Sigmoid colon (tissue), 4 donors: Measurements from ENCODE around the gene PCLO.

Experiments
- CTCF ChIP-seq, 4 experiments: fragments of 450-650 bp in 3 of 4; fragments of 200-600 bp in 1 of 4; IDR thresholded peaks; one replicate each; pipeline ENCODE4 v1.5.1; 2016 to 2019; ENCODE audit warnings: antibody characterized with exemption in 4 of 4, mild to moderate bottlenecking in 3 of 4, moderate library complexity in 2 of 4
- EP300 ChIP-seq, 4 donors: sonication (generic); formaldehyde crosslinking; IDR thresholded peaks; one replicate each; pipeline ENCODE4 v1.6.1; 2017; ENCODE audit warnings: antibody characterized with exemption in 4 of 4
- POLR2AphosphoS5 ChIP-seq, 4 donors: sonication (generic); formaldehyde crosslinking; IDR thresholded peaks; one replicate each; pipeline ENCODE4 v1.6.1; 2017; ENCODE audit warnings: antibody characterized with exemption in 4 of 4

GRCh38 chr7:82904871-82905270, 257.8 kb downstream of the PCLO start:
- TF ChIP-seq CTCF (IDR thresholded peaks at IDR 0.05) (no peak), EP300 (IDR thresholded peaks at IDR 0.05) (no peak), POLR2AphosphoS5 (IDR thresholded peaks at IDR 0.05) (no peak)
